Activated CD8-positive, alpha-beta memory T cell treated with anti-CD3 and anti-CD28 coated beads, Interleukin-2, amount 50 U/mL, for 48 hours (primary cell): ENCODE measurements around the gene PRKRA.
"Not testable (repeated sequence)": the region's sequence is repeated elsewhere in the genome, so short reads cannot be mapped to it uniquely, and the experiment has no call there.

ENCODE experiments used
- DNase-seq: peaks from one replicate; pipeline ENCODE4 v3.0.0-alpha.2; 2020

PRKRA gene

DNA sequence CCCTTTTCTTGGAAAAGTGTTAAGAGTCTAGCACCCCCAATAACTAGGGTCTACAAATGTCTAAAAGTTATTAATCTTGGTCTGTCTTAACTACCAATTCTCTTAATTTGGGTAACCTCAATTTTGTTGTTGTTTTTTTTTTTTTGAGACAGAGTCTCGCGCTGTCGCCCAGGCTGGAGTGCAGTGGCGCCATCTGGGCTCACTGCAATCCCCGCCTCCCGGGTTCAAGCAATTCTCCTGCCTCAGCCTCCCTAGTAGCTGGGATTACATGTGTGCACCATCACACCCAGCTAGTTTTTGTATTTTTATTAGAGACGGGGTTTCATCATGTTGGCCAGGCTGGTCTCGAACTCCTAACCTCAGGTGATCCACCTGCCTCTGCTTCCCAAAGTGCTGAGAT lies 38.5 kb downstream of the PRKRA start:
- not testable (repeated sequence) for DNase-seq

DNA sequence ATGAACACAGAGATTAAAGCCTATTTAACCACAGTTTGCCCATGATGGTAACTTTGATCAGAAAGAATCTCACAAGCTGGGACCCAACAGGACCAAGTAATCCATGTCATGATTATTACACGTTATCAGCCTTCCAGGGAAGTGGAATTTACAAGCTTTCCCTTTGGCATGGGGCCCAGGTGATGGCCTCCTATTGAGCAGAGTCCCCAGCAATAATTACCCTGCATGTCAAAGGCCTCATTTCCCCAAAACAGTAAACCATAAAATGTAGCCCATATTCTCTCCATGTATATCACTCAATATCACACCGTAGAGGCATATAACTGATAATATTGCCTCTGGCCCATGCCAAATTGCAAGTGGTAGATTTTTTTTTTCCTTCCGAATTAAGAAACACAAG lies 38.9 kb downstream of the PRKRA start:
- no peak for DNase-seq

DNA sequence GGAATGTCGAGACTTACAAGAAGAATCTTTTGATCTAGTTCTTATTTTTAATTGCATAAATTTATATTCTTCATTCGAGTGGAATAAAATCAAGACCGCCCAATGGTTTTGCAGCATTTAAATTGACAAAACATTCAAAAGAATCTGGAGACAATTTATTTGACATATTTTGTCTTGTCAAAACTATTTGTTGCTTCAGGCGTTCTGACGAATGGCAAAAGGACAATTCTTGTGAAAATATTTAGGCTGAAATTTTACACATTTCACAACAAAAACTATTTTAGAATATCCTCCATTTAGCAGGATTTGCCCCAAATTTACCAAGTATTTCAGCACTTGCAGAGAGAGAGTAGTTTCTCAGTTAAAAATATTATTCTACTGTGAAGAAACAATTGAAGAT lies 41.7 kb downstream of the PRKRA start:
- DNase-seq: no peak

DNA sequence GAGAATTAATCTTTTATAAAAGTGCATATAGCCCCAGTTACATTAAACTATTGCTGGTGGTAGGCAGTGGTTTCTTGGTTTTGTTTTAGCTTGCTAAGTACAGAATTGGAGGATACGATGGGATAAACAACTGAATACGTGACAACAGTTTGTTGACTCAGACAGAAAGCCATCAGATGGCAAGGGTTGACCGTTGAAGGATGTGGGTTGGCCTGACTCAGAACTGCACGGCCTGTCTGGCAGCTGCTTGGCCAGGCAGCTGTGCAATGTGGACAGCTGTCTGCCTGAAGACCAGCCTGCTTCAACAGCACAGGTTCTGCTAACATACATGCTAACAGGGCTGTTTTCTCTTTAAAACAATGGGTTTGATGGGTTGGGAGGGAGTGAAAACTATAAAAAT lies 46.6 kb downstream of the PRKRA start:
- DNase-seq: no peak

DNA sequence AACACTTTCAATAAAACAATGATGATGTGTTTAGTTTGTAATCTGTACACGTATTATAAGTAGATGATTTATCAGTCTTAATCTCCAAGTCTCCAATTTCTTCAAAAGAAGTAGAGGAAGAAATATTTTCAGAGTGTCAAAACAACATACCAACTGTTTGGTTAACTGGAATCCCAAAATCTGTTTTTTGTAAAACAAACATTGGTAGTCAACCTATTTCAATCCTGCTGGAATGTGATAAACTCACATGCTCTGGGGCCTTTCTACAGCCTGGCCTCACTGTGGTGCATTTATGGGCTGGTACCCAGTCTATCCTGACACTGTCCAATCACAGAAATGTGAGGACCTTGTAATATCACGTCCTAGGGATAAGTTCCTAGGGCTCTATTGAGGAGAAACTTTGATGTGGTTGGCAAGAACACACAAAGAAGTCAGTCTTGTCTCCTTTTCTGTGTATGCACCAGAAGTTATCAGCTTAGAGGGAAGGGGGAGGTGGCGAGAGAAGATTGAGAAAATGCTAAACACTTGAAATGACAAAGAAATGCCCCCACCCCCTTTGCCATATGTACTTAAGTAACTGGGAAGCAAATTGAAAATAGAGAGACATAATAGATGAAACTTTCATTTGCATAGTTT lies 47.2 kb downstream of the PRKRA start:
- no peak for DNase-seq

DNA sequence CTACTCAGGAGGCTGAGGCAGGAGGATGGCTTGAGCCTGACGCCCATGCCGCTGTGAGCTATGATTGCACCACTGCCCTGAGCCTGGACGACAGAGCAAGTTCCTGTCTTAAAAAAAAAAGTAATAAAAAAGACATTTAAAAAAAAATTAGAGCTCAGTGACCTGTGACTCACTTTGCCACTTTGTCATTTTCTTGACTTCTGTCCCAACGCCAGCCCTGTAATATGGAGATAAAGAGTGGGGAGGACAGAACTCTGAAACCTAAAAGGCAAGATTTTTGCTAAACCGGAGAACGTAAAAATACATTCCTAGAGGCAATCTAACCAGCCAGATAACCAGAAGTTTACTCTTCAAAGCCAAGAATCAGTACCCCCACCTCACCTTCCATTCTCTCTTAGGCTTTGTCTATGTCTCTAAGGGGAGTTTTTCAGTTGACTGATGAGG lies 49.0 kb downstream of the PRKRA start:
- DNase-seq: no peak

DNA sequence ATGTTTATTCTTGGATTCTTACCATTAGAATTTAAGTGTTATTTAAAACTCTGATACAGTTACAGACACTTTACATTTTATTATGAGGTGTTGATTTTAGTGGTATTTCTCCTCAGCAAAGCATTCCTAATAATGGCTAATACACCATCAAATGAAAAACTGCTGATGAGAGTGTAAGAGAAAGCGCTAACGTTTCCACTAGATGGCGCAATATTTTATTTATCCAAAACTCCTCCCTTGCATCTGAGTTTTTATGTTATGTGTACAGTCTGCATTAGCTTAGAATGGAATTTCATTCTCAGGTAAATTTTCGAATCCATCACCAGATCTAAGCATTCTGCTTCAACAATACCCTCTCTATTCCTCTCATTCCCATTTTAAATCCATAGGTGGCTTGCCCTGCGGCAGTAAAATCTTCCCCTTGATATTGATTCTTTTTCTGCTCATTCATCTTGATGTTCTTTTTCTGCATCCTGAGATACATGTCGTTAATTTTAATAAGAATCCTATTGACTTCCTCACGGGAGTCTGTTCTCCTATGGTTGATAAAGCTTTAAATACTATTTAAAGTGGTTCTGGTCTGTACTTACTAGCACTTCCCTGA lies 53.9 kb downstream of the PRKRA start:
- no peak for DNase-seq

DNA sequence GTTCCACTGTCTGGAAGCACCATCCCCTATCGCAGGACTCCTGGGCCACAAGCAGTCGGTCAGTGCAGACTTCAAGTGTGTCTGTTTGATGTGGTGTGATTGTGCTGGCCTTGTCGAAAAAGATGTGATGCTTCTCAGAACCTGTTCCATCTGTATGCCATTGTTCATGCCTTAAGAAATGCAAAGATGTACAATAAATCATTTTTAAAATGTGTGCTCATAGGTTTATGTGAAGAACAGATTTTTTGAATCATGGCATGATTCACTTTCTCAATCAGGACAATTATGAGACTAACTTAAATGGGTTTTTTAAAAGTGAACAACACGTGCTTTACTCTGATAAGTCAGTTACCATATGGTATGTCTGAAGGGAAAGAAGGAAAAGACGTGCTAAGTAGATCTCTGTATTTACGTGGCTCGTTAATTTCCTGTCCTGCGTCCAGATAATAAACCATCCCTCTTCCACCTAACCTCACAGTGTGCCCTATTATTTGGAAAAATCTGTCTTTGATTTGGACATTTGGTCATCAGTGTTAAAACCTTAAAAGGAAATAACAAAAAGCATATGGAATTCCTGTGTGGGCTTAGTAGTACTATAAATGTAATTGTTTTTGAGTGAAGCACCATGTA lies 54.9 kb downstream of the PRKRA start:
- no peak for DNase-seq

DNA sequence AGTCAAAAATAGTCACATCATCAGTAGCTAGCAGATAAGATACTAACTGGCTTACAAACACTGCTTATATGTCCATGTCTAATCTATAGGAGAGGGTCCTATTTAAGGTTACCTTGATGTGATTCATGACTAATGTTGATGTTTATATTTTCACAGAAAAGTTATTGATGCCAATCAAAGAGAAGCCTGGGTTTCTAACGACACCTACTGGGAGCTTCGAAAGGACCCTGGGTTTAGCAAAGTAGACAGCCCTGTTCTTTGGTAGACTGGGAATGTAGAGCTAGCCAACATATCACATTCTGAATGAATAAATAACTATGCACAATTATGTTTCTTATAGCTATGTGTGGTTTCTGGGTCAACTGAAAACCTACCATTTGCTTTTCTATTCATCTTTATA lies 55.7 kb downstream of the PRKRA start:
- DNase-seq: no peak

DNA sequence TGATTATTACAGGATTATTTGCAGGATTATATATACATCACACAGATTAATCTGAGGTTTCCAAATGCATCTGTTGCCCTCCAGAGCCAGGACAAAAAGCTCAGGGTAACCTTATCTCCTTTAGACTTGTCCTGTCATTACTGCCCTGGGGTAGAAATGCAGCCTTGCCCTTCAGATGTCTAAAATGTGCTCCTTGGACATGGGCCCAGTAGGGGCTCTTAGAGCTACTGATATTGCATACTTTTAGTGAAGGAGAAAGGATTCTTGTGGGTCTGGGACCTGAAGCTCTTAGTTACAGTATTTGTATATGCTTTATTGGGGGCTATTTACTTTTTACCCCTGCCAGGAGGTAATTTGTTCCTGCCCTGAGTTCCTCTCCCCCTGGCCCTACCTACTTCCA lies 56.1 kb downstream of the PRKRA start:
- DNase-seq: no peak

DNA sequence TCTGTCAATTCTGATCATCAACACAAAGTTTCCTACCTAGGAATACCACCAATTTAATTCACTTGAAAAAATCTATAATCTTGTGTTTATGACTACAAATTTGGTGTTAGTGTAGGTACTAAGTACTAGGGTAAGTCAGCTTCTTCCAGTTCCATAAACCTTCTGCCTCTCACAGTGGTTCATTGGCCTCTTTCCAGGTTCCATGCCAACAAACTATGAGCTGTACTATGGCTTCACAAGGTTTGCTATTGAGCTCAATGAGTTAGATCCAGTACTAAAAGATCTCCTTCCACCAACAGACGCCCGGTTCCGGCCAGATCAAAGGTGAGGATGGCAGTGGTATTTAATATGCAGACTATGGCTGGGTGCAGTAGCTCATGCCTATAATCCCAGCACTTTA lies 58.8 kb downstream of the PRKRA start:
- DNase-seq: no peak

DNA sequence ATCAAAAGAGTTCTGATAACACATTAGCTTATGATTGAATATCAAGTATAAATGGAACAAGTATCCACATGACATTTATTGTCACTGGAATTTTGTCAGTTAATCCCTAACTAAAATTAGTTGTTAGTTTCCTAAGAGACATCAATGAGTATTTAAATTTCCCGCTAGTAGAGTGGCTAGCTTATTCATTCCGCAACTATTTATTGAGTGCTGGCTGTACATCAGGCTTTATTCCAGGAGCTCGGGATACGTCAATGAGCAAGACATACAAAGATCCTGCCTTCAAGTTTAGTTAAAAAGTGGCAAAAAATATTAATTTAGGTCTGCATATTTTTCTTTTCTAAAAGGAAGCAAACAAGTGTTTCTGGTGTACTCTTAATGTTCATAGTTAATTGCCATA lies 59.3 kb downstream of the PRKRA start:
- DNase-seq: no peak

DNA sequence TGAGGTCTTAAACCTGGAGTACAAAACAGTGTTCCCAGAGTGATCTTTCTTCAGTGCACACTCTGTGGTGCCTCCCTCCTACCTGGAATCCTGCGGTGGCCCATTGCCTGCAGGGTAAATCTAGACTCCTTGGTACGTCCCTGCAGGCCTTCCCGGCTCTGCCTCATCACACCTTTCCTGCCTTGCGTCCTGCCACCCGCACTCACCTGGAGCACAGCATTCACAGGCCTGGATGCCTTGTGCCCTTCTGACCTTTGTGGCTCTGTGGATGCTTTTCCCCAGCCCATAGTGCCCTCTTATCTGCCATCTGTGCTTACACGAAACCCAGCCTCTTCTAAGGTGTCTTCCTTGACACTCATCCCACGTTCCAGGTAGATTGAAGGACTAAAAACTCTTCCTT lies 62.7 kb downstream of the PRKRA start:
- DNase-seq: no peak

DNA sequence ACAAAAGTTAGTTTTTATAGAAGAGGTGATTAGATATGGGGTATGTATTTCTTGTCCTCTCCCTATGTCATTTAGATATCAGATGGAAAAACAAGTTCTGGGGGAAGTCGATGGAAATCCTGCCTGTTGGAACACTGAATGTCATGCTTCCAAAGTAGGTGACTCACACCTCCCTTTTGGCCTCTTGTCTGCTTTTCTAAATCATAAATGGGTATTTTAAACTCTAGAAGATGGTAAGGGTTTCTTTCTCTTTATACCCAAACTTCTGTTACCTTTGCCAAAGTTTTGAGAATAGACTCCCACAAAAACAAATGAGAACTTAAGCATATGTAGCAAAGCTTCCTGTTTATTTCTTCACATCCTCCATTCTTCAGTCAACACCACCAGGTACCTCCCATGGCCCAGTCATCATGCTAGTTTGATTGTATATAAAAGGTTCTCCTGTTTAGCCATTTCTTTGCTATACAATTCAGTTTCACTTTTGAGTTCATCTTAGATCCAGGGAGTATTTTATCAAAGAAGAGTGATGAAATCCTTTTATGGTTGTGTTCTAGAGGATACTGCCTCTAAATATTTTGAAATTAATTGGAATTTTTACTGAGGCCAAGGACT lies 63.9 kb downstream of the PRKRA start:
- DNase-seq: no peak

DNA sequence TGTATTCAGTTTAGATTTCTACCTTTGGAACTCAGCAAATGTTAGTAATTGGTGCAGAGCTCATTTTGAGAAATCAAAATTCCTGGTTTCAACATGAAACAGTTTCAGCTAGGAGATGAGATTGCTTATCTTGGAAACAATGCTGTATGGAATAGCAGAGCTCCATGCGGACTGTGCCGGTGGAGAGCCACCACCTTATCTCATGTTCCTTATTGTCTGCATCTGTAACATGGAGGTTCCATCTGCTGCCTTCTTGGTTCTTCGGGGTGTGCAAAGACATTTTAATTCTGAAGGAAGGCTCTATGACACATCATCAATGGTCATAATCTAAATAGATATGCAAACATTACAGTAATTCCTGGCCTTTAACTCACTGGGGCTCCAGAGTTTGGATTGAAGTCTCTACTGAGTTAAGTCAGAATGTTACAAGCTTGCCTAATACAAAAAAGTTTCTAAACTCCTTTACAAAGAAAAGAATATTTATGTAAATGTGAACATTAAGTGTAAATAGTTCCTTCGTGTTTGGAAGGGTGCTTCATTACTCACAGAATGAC lies 65.3 kb downstream of the PRKRA start:
- DNase-seq: no peak

DNA sequence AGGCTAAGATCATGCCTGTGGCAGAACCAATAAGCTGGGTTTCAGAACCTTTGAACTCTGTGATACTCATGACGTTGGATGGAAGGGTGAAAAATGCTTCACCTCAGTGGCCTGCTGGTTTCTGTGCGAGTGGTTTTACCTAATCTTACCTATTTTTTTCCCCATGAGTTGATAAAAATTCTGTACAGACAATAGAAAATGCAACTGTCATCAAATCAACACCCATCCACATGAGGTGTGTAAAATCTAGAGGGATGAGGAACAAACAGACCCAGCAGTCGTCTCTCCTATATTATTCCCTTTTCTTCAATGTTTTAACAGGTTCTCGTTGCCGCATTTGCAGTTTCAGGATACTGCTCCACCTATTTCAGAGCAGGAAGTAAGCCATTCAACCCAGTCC lies 67.3 kb downstream of the PRKRA start:
- no peak for DNase-seq
